Body of pancreas (tissue), 4 donors: Measurements from ENCODE around the gene BCL6.

ENCODE experiments used
- CTCF ChIP-seq, 7 experiments: fragments of 450-650 bp in 4 of 7; fragments of 200-600 bp in 3 of 7; sonication (generic) in 3 of 7; IDR thresholded peaks; one replicate each; pipeline ENCODE4 v1.5.1; 2016 to 2019; ENCODE audit warnings: antibody characterized with exemption in 7 of 7
- POLR2A ChIP-seq, 3 donors: fragments of 450-650 bp; IDR thresholded peaks; one replicate each; pipeline ENCODE4 v1.6.1; 2016; ENCODE audit warnings: antibody characterized with exemption in 3 of 3, mild to moderate bottlenecking in 2 of 3

GRCh38 chr3:187714404-187714979 lies 30.8 kb downstream of the BCL6 start:
- TF ChIP-seq CTCF (IDR thresholded peaks at IDR 0.05) (peak; percentile 87 to 95 (median 94)), POLR2A (IDR thresholded peaks at IDR 0.05) (no peak)
